GM12878 (cell line): ENCODE data around the gene ANKS4B. TPM values are rescaled to one million over a fixed set of nuclear protein-coding genes. Genes with fewer than 3 reads are reported as not detected.
A peak's percentile ranks its signal among the peaks of the same experiment; 100 is the strongest.

Experiments used
- ATF7 ChIP-seq: fragments of 450-650 bp; IDR thresholded peaks from 2 replicates; pipeline ENCODE4 v1.6.1; 2016; ENCODE audit warnings: low read depth, mild to moderate bottlenecking
- CREB1 ChIP-seq: IDR thresholded peaks from 2 replicates; pipeline ENCODE4 v1.6.1; 2012; ENCODE audit warnings: low read depth, mild to moderate bottlenecking, inconsistent platforms
- ETV6 ChIP-seq, 2 experiments: fragments of 450-650 bp in 1 of 2; IDR thresholded peaks in 1 of 2; conservative IDR thresholded peaks in 1 of 2; 2 replicates each; pipeline ENCODE4 v1.6.1; 2014; ENCODE audit warnings: antibody characterized with exemption in 1 of 2, borderline replicate concordance in 1 of 2, low read depth in 1 of 2, mild to moderate bottlenecking in 1 of 2, moderate library complexity in 1 of 2
- EZH2 ChIP-seq: IDR thresholded peaks from 2 replicates; pipeline ENCODE4 v1.6.1; 2012; ENCODE audit warnings: low read depth, mild to moderate bottlenecking, control low read depth, inconsistent platforms, low read length, borderline replicate concordance; ENCODE audit not compliant: control insufficient read depth
- JUND ChIP-seq: IDR thresholded peaks from 2 replicates; pipeline ENCODE4 v1.6.1; 2012; ENCODE audit warnings: low read depth, mild to moderate bottlenecking, low read length, improper control_type of control experiment, moderate library complexity
- MXI1 ChIP-seq: fragments of 150-350 bp; IDR thresholded peaks from 2 replicates; pipeline ENCODE4 v1.6.1; 2011; ENCODE audit warnings: low read depth, mild to moderate bottlenecking, inconsistent platforms, low read length, improper control_type of control experiment
- NBN ChIP-seq: fragments of 450-650 bp; IDR thresholded peaks from 2 replicates; pipeline ENCODE4 v1.6.1; 2016
- NR2F1 ChIP-seq: fragments of 450-650 bp; conservative IDR thresholded peaks from 2 replicates; pipeline ENCODE4 v1.6.1; 2017; ENCODE audit warnings: mild to moderate bottlenecking
- RAD51 ChIP-seq: fragments of 450-650 bp; IDR thresholded peaks from 2 replicates; pipeline ENCODE4 v1.6.1; 2016; ENCODE audit warnings: moderate library complexity, mild to moderate bottlenecking, inconsistent platforms
- SIN3A ChIP-seq: IDR thresholded peaks from 2 replicates; pipeline ENCODE4 v1.6.1; 2012; ENCODE audit warnings: low read depth, low read length, improper control_type of control experiment
- ZNF687 ChIP-seq: fragments of 450-650 bp; IDR thresholded peaks from 2 replicates; pipeline ENCODE4 v1.6.1; 2017; ENCODE audit warnings: mild to moderate bottlenecking, moderate library complexity
- ZSCAN29 ChIP-seq: fragments of 450-650 bp; IDR thresholded peaks from 2 replicates; pipeline ENCODE4 v1.6.1; 2017; ENCODE audit warnings: mild to moderate bottlenecking, moderate library complexity
- polyA plus RNA-seq, 11 experiments: library from polyadenylated mRNA; depleted of rRNA in 4 of 11; unstranded in 6 of 11; stranded (reverse) in 5 of 11; fragments of >200 nt; fragmentation: Nextera tagmentation in 4 of 11; fragmentation: Illumina TruSeq in 1 of 11; extraction: Ambion mirVana in 4 of 11; extraction: Trizol in 1 of 11; gene quantifications; 1 replicate in 1 of 11; 2 replicates in 10 of 11; pipeline versions ENCODE4 v1.2.1 to v1.2.3, GENCODE V29; 2011 to 2016; ENCODE audit warnings: inconsistent platforms in 2 of 11, missing spikeins in 2 of 11, low read depth in 1 of 11
- total RNA-seq, 4 experiments: library from RNA; depleted of rRNA in 3 of 4; stranded (reverse); fragments of >200 nt in 3 of 4; fragmentation: Illumina TruSeq in 1 of 4; extraction: Trizol in 1 of 4; gene quantifications; 2 replicates each; pipeline versions ENCODE4 v1.2.1 to v1.2.3, GENCODE V29; 2013 to 2021
- TF ChIP-seq, protein P1 (sequence below): fragments of 450-650 bp; IDR thresholded peaks from 2 replicates; pipeline ENCODE4 v1.6.1; 2017; ENCODE audit warnings: low read depth, mild to moderate bottlenecking, moderate library complexity
- TF ChIP-seq, protein P2 (sequence below): fragments of 450-650 bp; IDR thresholded peaks from 2 replicates; pipeline ENCODE4 v1.6.1; 2017; ENCODE audit warnings: mild to moderate bottlenecking, low read depth, inconsistent platforms; ENCODE audit not compliant: poor library complexity, severe bottlenecking
- TF ChIP-seq, protein P3 (sequence below): IDR thresholded peaks from 2 replicates; pipeline ENCODE4 v1.6.1; 2012; ENCODE audit warnings: low read depth, low read length, improper control_type of control experiment

Gene ANKS4B
- total and polyA plus RNA-seq, 10 of the 15 experiments (the other 5 are each of a cell fraction or from before 2014, with no cell fraction given), result 0.01 to 0.11 (median 0.05) TPM; not detected in 6

GRCh38 chr16:21302898-21303528 lies 69.5 kb downstream of the ANKS4B start (continued):
- TF ChIP-seq RAD51 (peak; percentile 68), NR2F1 (0 out of 2 replicates have a peak, but pooled peaks have one; percentile 8), ATF7 (peak; percentile 56), ZSCAN29 (no peak), ZNF687 (peak; percentile 62), MXI1 (peak; percentile 46; the same call in 1 of the 2 replicates), CREB1 (no peak), ETV6 (conservative IDR thresholded peaks at IDR 0.05 in 1 of 2, IDR thresholded peaks at IDR 0.05 in 1 of 2; ENCODE audit: borderline replicate concordance in 1 of 2, low read depth in 1 of 2) (no peak), JUND (no peak), NBN (0 out of 2 replicates have a peak, but pooled peaks have one; percentile 20), EZH2 (no peak), SIN3A (no peak)
- TF ChIP-seq, protein P1, sequence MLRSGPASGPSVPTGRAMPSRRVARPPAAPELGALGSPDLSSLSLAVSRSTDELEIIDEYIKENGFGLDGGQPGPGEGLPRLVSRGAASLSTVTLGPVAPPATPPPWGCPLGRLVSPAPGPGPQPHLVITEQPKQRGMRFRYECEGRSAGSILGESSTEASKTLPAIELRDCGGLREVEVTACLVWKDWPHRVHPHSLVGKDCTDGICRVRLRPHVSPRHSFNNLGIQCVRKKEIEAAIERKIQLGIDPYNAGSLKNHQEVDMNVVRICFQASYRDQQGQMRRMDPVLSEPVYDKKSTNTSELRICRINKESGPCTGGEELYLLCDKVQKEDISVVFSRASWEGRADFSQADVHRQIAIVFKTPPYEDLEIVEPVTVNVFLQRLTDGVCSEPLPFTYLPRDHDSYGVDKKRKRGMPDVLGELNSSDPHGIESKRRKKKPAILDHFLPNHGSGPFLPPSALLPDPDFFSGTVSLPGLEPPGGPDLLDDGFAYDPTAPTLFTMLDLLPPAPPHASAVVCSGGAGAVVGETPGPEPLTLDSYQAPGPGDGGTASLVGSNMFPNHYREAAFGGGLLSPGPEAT, result peak; percentile 56
- TF ChIP-seq, protein P2, sequence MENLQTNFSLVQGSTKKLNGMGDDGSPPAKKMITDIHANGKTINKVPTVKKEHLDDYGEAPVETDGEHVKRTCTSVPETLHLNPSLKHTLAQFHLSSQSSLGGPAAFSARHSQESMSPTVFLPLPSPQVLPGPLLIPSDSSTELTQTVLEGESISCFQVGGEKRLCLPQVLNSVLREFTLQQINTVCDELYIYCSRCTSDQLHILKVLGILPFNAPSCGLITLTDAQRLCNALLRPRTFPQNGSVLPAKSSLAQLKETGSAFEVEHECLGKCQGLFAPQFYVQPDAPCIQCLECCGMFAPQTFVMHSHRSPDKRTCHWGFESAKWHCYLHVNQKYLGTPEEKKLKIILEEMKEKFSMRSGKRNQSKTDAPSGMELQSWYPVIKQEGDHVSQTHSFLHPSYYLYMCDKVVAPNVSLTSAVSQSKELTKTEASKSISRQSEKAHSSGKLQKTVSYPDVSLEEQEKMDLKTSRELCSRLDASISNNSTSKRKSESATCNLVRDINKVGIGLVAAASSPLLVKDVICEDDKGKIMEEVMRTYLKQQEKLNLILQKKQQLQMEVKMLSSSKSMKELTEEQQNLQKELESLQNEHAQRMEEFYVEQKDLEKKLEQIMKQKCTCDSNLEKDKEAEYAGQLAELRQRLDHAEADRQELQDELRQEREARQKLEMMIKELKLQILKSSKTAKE, result peak; percentile 57
- TF ChIP-seq, protein P3, sequence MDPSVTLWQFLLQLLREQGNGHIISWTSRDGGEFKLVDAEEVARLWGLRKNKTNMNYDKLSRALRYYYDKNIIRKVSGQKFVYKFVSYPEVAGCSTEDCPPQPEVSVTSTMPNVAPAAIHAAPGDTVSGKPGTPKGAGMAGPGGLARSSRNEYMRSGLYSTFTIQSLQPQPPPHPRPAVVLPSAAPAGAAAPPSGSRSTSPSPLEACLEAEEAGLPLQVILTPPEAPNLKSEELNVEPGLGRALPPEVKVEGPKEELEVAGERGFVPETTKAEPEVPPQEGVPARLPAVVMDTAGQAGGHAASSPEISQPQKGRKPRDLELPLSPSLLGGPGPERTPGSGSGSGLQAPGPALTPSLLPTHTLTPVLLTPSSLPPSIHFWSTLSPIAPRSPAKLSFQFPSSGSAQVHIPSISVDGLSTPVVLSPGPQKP, result no peak
